MM.1S (cell line): ENCODE results near the gene RASL11B.

ENCODE experiments used
- DNase-seq: peaks from one replicate; pipeline ENCODE4 v3.0.0-alpha.2; 2015
- H2AFZ ChIP-seq: fragments of 300-600 bp; sonication (generic); 2 replicates; pipeline ENCODE4 v1.6.0; 2016; ENCODE audit warnings: antibody characterized with exemption, low read length
- H3F3A ChIP-seq: fragments of 300-600 bp; sonication (generic); 2 replicates; pipeline ENCODE4 v1.6.1; 2016; ENCODE audit warnings: mild to moderate bottlenecking, antibody characterized with exemption, low read length, moderate library complexity, mixed read lengths; ENCODE audit not compliant: insufficient read depth
- H3K27ac ChIP-seq: fragments of 300-600 bp; sonication (generic); 2 replicates; pipeline ENCODE4 v1.5.1; 2016; ENCODE audit warnings: mild to moderate bottlenecking, low read length
- H3K27me3 ChIP-seq: fragments of 300-600 bp; sonication (generic); replicated peaks from 2 replicates; pipeline ENCODE4 v1.6.0; 2016; ENCODE audit warnings: low read length; ENCODE audit not compliant: insufficient read depth
- H3K36me3 ChIP-seq: fragments of 300-600 bp; sonication (generic); replicated peaks from 2 replicates; pipeline ENCODE4 v1.6.1; 2016; ENCODE audit warnings: mild to moderate bottlenecking, low read length, mixed read lengths; ENCODE audit not compliant: insufficient read depth
- H3K4me1 ChIP-seq: fragments of 300-600 bp; sonication (generic); 2 replicates; pipeline ENCODE4 v1.6.1; 2016; ENCODE audit warnings: low read length, mixed read lengths
- H3K4me2 ChIP-seq: fragments of 300-600 bp; sonication (generic); 2 replicates; pipeline ENCODE4 v1.6.0; 2016; ENCODE audit warnings: low read depth, low read length
- H3K4me3 ChIP-seq: fragments of 300-600 bp; sonication (generic); 2 replicates; pipeline ENCODE4 v1.5.1; 2016; ENCODE audit warnings: low read length, mixed read lengths
- H3K79me2 ChIP-seq: fragments of 300-600 bp; sonication (generic); 2 replicates; pipeline ENCODE4 v1.6.1; 2016; ENCODE audit warnings: mixed run types, low read length, mixed read lengths
- H3K9ac ChIP-seq: fragments of 300-600 bp; sonication (generic); 2 replicates; pipeline ENCODE4 v1.6.1; 2016; ENCODE audit warnings: low read length, mixed read lengths
- H3K9me2 ChIP-seq: fragments of 300-600 bp; sonication (generic); replicated peaks from 2 replicates; pipeline ENCODE4 v1.6.1; 2016; ENCODE audit warnings: mild to moderate bottlenecking, low read length, mixed read lengths; ENCODE audit not compliant: insufficient read depth
- H3K9me3 ChIP-seq: fragments of 300-600 bp; sonication (generic); replicated peaks from 2 replicates; pipeline ENCODE4 v1.6.1; 2016; ENCODE audit warnings: mild to moderate bottlenecking, low read length, mixed read lengths; ENCODE audit not compliant: insufficient read depth
- H4K20me1 ChIP-seq: fragments of 300-600 bp; sonication (generic); 2 replicates; pipeline ENCODE4 v1.6.1; 2016; ENCODE audit warnings: mild to moderate bottlenecking, low read length, moderate library complexity, mixed read lengths; ENCODE audit not compliant: insufficient read depth
- CTCF ChIP-seq: fragments of 300-600 bp; sonication (generic); IDR thresholded peaks from 2 replicates; pipeline ENCODE4 v1.5.1; 2016; ENCODE audit warnings: antibody characterized with exemption, low read length, mixed read lengths
- EZH2 ChIP-seq: fragments of 300-600 bp; sonication (generic); optimal IDR thresholded peaks from 2 replicates; pipeline ENCODE3; 2017; ENCODE audit warnings: low read depth, mild to moderate bottlenecking, antibody characterized with exemption, low read length, mixed read lengths
- EZH2phosphoT487 ChIP-seq: fragments of 300-600 bp; sonication (generic); IDR thresholded peaks from 2 replicates; pipeline ENCODE4 v1.6.1; 2018; ENCODE audit warnings: antibody characterized with exemption, low read length

The RASL11B gene

GRCh38 chr4:52879471-52879870 is 17.4 kb downstream of the RASL11B start:
- TF ChIP-seq EZH2 (no peak), EZH2phosphoT487 (no peak), CTCF (no peak)
- no peaks in the 10 kb centered on the region for H3K9me3 ChIP-seq
- DNase-seq: no peak
- H3K9ac ChIP-seq: no peak overlapping the region
- H3K27me3 ChIP-seq: no peaks in the 10 kb centered on the region
- H3K4me1 ChIP-seq: no peaks in the 10 kb centered on the region
- no peak overlapping the region for H3K4me3 ChIP-seq
- no peaks in the 10 kb centered on the region for H3K36me3 ChIP-seq
- H2AFZ ChIP-seq: no peak overlapping the region
- H3K27ac ChIP-seq: no peak overlapping the region
- no peaks in the 10 kb centered on the region for H3K79me2 ChIP-seq
- H3K9me2 ChIP-seq: no peaks in the 10 kb centered on the region
- no peak overlapping the region for H3K4me2 ChIP-seq
- no peaks in the 10 kb centered on the region for H3F3A ChIP-seq
- H4K20me1 ChIP-seq: no peaks in the 10 kb centered on the region

- Histone ChIP-seq H3K4me3 (no peak overlapping the region), H3K9me3 (no peaks in the 10 kb centered on the region), H3K4me1 (no peaks in the 10 kb centered on the region), H3K9me2 (no peaks in the 10 kb centered on the region), H3K79me2 (no peaks in the 10 kb centered on the region), H2AFZ (no peak overlapping the region), H3K9ac (no peak overlapping the region), H3K27me3 (no peaks in the 10 kb centered on the region), H3K36me3 (no peaks in the 10 kb centered on the region), H4K20me1 (no peaks in the 10 kb centered on the region), H3K27ac (no peak overlapping the region), H3F3A (no peaks in the 10 kb centered on the region), H3K4me2 (no peak overlapping the region)
- DNase-seq: no peak
- no peak for TF ChIP-seq CTCF
- no peak for TF ChIP-seq EZH2
- no peak for TF ChIP-seq EZH2phosphoT487
Observed at GRCh38 chr4:52880994-52881393, 18.9 kb downstream of the RASL11B start.

GRCh38 chr4:52883183-52883621 is 21.1 kb downstream of the RASL11B start:
- H3K9me2 ChIP-seq: no peaks in the 10 kb centered on the region
- DNase-seq: no peak
- H3F3A ChIP-seq: no peaks in the 10 kb centered on the region
- no peaks in the 10 kb centered on the region for H3K79me2 ChIP-seq
- H3K9ac ChIP-seq: no peak overlapping the region
- no peaks in the 10 kb centered on the region for H3K27me3 ChIP-seq
- H3K36me3 ChIP-seq: no peaks in the 10 kb centered on the region
- H3K4me1 ChIP-seq: no peaks in the 10 kb centered on the region
- TF ChIP-seq EZH2 (no peak), EZH2phosphoT487 (no peak)
- no peak overlapping the region for H3K4me3 ChIP-seq
- no peak overlapping the region for H2AFZ ChIP-seq
- H3K4me2 ChIP-seq: no peak overlapping the region
- no peaks in the 10 kb centered on the region for H4K20me1 ChIP-seq
- H3K27ac ChIP-seq: no peak overlapping the region
- H3K9me3 ChIP-seq: no peaks in the 10 kb centered on the region

- Histone ChIP-seq H3K4me2 (no peak overlapping the region), H3K27me3 (no peaks in the 10 kb centered on the region), H3K9me3 (no peaks in the 10 kb centered on the region), H4K20me1 (no peaks in the 10 kb centered on the region), H3K36me3 (no peaks in the 10 kb centered on the region), H3F3A (no peaks in the 10 kb centered on the region), H3K9ac (no peak overlapping the region), H3K27ac (no peak overlapping the region), H3K79me2 (no peaks in the 10 kb centered on the region), H3K4me1 (no peaks in the 10 kb centered on the region), H3K9me2 (no peaks in the 10 kb centered on the region), H3K4me3 (no peak overlapping the region), H2AFZ (no peak overlapping the region)
- no peak for DNase-seq
- TF ChIP-seq CTCF (no peak), EZH2phosphoT487 (no peak), EZH2 (no peak)
Observed at GRCh38 chr4:52883707-52884669, 21.9 kb downstream of the RASL11B start.
